22Rv1 (cell line): Measurements from ENCODE around the gene NRARP.
A peak's percentile ranks its signal among the peaks of the same experiment; 100 is the strongest.

Source experiments
- H3K27ac ChIP-seq: fragments of 450-650 bp; 2 replicates; pipeline ENCODE4 v1.5.1; 2017
- CTCF ChIP-seq: fragments of 450-650 bp; IDR thresholded peaks from 2 replicates; pipeline ENCODE4 v1.5.1; 2017; ENCODE audit warnings: mild to moderate bottlenecking
- ZFX ChIP-seq: fragments of 450-650 bp; IDR thresholded peaks from 2 replicates; pipeline ENCODE4 v1.6.1; 2017; ENCODE audit warnings: antibody characterized with exemption, borderline replicate concordance

The NRARP gene

GRCh38 chr9:137302449-137303150 lies 529 bp upstream of the NRARP start:
- peak overlapping the region; percentile 98 for H3K27ac ChIP-seq
- TF ChIP-seq CTCF (peak; percentile 84), ZFX (no peak)

DNA sequence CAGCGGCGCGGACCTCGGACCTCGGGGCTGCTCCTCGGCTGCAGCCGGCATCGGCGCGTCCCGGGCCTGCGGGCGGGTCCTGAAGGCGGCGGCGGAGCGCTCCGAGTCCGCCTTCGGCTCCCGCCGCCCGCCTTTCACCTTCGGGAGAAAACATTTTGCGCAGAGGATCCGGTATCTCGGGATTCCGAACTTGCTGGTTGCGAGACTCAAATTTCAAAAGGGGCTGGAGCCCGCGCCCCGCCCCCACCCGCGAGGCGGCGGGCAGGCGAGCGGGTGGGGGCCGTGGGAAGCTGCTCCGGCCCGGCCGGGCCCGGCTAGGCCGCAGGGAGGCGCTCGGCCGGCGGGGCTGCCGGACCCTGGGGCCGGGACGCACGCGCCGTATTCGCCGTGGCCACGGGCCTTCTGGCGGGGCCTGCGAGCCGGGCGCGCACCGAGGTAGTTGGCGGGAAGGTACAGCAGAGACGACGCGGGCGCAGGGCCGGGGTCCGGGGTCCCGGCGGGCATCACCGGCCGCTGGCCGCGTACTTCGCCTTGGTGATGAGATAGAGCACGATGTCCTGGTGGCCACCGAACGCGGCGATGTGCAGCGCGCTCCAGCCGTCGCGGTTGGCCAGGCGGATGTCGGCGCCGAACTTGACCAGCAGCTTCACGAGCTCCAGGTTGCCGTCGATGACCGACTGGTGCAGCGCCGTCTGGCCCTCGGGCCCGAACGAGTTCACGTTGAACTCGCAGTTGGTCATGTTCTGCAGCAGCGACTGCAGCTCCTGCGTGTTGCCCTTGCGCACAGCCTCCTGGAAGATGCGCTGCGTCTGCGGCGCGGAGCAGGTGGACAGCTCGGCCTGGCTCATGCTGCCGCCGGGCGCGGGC lies 757 bp downstream of the NRARP start:
- TF ChIP-seq ZFX (no peak), CTCF (peak; percentile 85)
- peak overlapping the region; percentile 98 for H3K27ac ChIP-seq

DNA sequence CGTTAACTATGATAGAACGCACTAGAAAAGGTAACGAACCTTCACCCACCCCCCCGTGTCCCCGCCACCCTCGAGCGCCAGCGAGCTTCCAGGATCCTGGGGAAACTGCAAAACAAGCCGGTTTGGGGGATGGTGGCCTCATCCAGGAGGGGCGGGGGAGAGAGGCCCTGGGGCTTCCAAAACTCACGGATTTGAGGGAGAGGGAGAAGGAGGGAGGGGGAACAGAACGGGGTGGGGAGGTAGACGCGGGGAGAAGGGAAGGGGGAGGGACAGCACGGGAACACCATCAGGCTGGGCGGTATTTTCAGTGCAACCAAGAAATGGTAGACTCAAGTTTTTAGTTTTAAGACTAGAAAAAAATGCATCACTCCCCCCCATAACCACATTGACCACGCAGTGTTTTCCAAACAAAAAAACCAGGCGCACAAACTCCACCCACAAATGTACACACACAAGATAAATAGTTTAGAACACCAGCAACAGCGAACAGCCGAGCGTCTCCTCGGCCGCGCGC lies 1.4 kb downstream of the NRARP start:
- no peak for TF ChIP-seq CTCF
- no peak for TF ChIP-seq ZFX
- peak overlapping the region; percentile 98 for H3K27ac ChIP-seq

GRCh38 chr9:137299938-137300337 lies 2.1 kb downstream of the NRARP start:
- TF ChIP-seq ZFX, result no peak
- TF ChIP-seq CTCF, result no peak

GRCh38 chr9:137299203-137299565 lies 2.9 kb downstream of the NRARP start:
- no peak for TF ChIP-seq CTCF
- no peak for TF ChIP-seq ZFX
- peak overlapping the region; percentile 27; the same call in 1 of the 2 replicates for H3K27ac ChIP-seq

More at GRCh38 chr9:137299938-137300337, 2.1 kb downstream of the NRARP start:
- H3K27ac ChIP-seq, result peak overlapping the region; percentile 98

GRCh38 chr9:137298401-137299202 lies 3.5 kb downstream of the NRARP start:
- TF ChIP-seq ZFX (no peak), CTCF (no peak)
- peak overlapping the region; percentile 27 for H3K27ac ChIP-seq
